Upper lobe of right lung (tissue), 1 donor: ENCODE results near the gene C16orf90. TPM values are rescaled to one million over a fixed set of nuclear protein-coding genes. Genes with fewer than 3 reads are reported as not detected.
A peak's percentile ranks its signal among the peaks of the same experiment; 100 is the strongest.

Source experiments
- ATAC-seq: fragments of 200-7000 bp; cut with Tn5 transposase; one replicate; pipeline ENCODE4 v1.9.1; 2020; ENCODE audit warnings: mild to moderate bottlenecking, moderate library complexity
- DNase-seq: peaks from one replicate; pipeline ENCODE4 v3.0.0-alpha.2; 2020
- H3K27ac ChIP-seq: fragments of 200-600 bp; one replicate; pipeline ENCODE4 v1.8.0; 2022
- H3K27me3 ChIP-seq: fragments of 200-600 bp; one replicate; pipeline ENCODE4 v1.8.0; 2022; ENCODE audit warnings: mild to moderate bottlenecking
- H3K36me3 ChIP-seq: fragments of 200-600 bp; one replicate; pipeline ENCODE4 v1.8.0; 2022
- H3K4me1 ChIP-seq: fragments of 200-600 bp; one replicate; pipeline ENCODE4 v1.8.0; 2022
- H3K4me3 ChIP-seq: fragments of 200-600 bp; one replicate; pipeline ENCODE4 v1.8.0; 2022; ENCODE audit warnings: mild to moderate bottlenecking
- H3K9me3 ChIP-seq: fragments of 200-600 bp; one replicate; pipeline ENCODE4 v1.8.0; 2022
- CTCF ChIP-seq: fragments of 200-600 bp; IDR thresholded peaks from one replicate; pipeline ENCODE4 v1.8.0; 2022; ENCODE audit warnings: antibody characterized with exemption
- intact Hi-C: fragments of 100-400 bp; cut with DNase I; formaldehyde crosslinking; loops from one replicate; pipeline ENCODE4 v1.11.0; 2022
- total RNA-seq: library from RNA; stranded (reverse); fragmentation: NEBNext Ultra II Directional; extraction: Animal tissue kit (Norgen Biotek cat#: 25700); gene quantifications from one replicate; pipeline ENCODE4 v1.2.1, GENCODE V29; 2021
- donor health status: DM: no; HTN: yes; CAD: no; lungs with severe emphysema.

C16orf90 gene
- total RNA-seq, 1 donor from 2014 or later, result not detected

GRCh38 chr16:3458852-3459361 is 36.4 kb downstream of the C16orf90 start:
- H3K4me1 ChIP-seq, result peaks cover 50% of the 10 kb centered on the region
- ATAC-seq, result peak; percentile 44

GRCh38 chr16:3458278-3458851 is 36.9 kb downstream of the C16orf90 start:
- Histone ChIP-seq H3K27ac (peak overlapping the region; percentile 99), H3K36me3 (no peaks in the 10 kb centered on the region), H3K27me3 (no peaks in the 10 kb centered on the region), H3K4me1 (peaks cover 50% of the 10 kb centered on the region), H3K9me3 (no peaks in the 10 kb centered on the region), H3K4me3 (peak overlapping the region; percentile 86)
- no peak for TF ChIP-seq CTCF
- DNase-seq (peak; percentile 75), ATAC-seq (peak; percentile 2)
- intact Hi-C loops, result no loop called here

More at GRCh38 chr16:3458852-3459361, 36.4 kb downstream of the C16orf90 start:
- Histone ChIP-seq H3K36me3 (no peaks in the 10 kb centered on the region), H3K4me3 (peak overlapping the region; percentile 86), H3K27me3 (no peaks in the 10 kb centered on the region), H3K9me3 (no peaks in the 10 kb centered on the region), H3K27ac (peak overlapping the region; percentile 99)
- TF ChIP-seq CTCF, result no peak
- intact Hi-C loops, result no loop called here
- no peak for DNase-seq

GRCh38 chr16:3457434-3458252 is 37.6 kb downstream of the C16orf90 start:
- Histone ChIP-seq H3K4me3 (peak overlapping the region; percentile 86), H3K27ac (peak overlapping the region; percentile 99), H3K36me3 (no peaks in the 10 kb centered on the region), H3K9me3 (no peaks in the 10 kb centered on the region), H3K27me3 (no peaks in the 10 kb centered on the region), H3K4me1 (peaks cover 43% of the 10 kb centered on the region)
- intact Hi-C loops, result no loop called here
- DNase-seq, result peak; percentile 96
- peak; percentile 98 for ATAC-seq
- TF ChIP-seq CTCF, result peak; percentile 42

DNA sequence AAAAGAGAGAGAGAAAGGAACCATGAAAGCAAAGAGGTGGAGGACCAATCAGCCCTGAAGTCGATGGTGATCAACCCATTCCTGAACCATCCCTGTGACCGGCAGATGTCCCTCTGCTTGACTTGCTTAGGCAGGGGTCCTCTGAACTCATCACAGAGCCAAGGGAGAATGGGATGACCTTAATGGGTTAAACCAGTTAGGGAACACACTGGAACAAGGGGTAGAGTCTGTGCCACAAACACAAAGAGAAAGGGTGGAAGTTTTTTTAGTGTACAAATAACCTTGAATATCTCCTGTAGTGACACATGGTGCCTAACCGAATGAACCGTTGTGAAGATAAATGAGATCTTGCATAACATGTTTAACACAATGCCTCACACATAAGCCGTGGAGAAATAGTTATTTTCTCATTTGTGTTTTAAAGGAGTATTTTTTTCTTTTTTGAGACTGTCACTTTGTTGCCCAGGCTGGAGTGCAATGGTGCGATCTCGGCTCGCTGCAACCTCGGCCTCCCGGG is 40.6 kb downstream of the C16orf90 start:
- peaks cover 16% of the 10 kb centered on the region for H3K4me1 ChIP-seq
- TF ChIP-seq CTCF, result no peak
- H3K4me3 ChIP-seq, result no peak overlapping the region
- no peaks in the 10 kb centered on the region for H3K9me3 ChIP-seq
- DNase-seq (no peak), ATAC-seq (no peak)
- no peak overlapping the region for H3K27ac ChIP-seq
- H3K36me3 ChIP-seq, result peaks cover 4% of the 10 kb centered on the region
- H3K27me3 ChIP-seq, result no peaks in the 10 kb centered on the region
- intact Hi-C loops, result no loop called here

- no peak for ATAC-seq
- TF ChIP-seq CTCF, result no peak
- Histone ChIP-seq H3K4me1 (peaks cover 11% of the 10 kb centered on the region), H3K36me3 (peaks cover 4% of the 10 kb centered on the region), H3K9me3 (no peaks in the 10 kb centered on the region), H3K4me3 (no peak overlapping the region), H3K27me3 (no peaks in the 10 kb centered on the region), H3K27ac (no peak overlapping the region)
- intact Hi-C loops, result no loop called here
- DNase-seq, result no peak
Observed at GRCh38 chr16:3454093-3454492, 41.2 kb downstream of the C16orf90 start.
